Transverse colon (tissue), 4 donors: ENCODE results near the gene INO80E. TPM values are rescaled to one million over a fixed set of nuclear protein-coding genes. Genes with fewer than 3 reads are reported as not detected.

Source experiments
- DNase-seq: peaks from one replicate; pipeline ENCODE4 v3.0.0-alpha.2; 2019
- H3K27ac ChIP-seq, 4 donors: fragments of 200-600 bp; sonication (generic); 2 replicates each; pipeline ENCODE4 v1.5.1; 2016 to 2018; ENCODE audit warnings: inconsistent platforms in 4 of 4
- H3K27me3 ChIP-seq: fragments of 200-600 bp; sonication (generic); 2 replicates; pipeline ENCODE4 v1.5.1; 2017; ENCODE audit warnings: inconsistent platforms
- H3K36me3 ChIP-seq, 4 donors: fragments of 200-600 bp; sonication (generic); 2 replicates each; pipeline ENCODE4 v1.5.1; 2017 to 2019; ENCODE audit warnings: inconsistent platforms in 4 of 4
- H3K4me1 ChIP-seq, 4 donors: fragments of 200-600 bp; sonication (generic); 2 replicates each; pipeline ENCODE4 v1.5.1; 2017 to 2020; ENCODE audit warnings: inconsistent platforms in 4 of 4
- H3K4me3 ChIP-seq, 4 donors: fragments of 200-600 bp; sonication (generic); 1 replicate in 1 of 4; 2 replicates in 3 of 4; pipeline versions ENCODE4 v1.5.1 to v1.6.1; 2017 to 2019; ENCODE audit warnings: inconsistent platforms in 4 of 4
- H3K9me3 ChIP-seq, 2 donors: fragments of 200-600 bp; sonication (generic); 2 replicates each; pipeline ENCODE4 v1.5.1; 2017 to 2019; ENCODE audit warnings: inconsistent platforms in 2 of 2
- EP300 ChIP-seq: sonication (generic); formaldehyde crosslinking; IDR thresholded peaks from one replicate; pipeline ENCODE4 v1.6.1; 2017; ENCODE audit warnings: antibody characterized with exemption, low read depth
- POLR2A ChIP-seq: fragments of 450-650 bp; IDR thresholded peaks from one replicate; pipeline ENCODE4 v1.6.1; 2016; ENCODE audit warnings: antibody characterized with exemption, mild to moderate bottlenecking, moderate library complexity
- POLR2AphosphoS5 ChIP-seq, 3 donors: sonication (generic); formaldehyde crosslinking; IDR thresholded peaks; one replicate each; pipeline ENCODE4 v1.6.1; 2016; ENCODE audit warnings: antibody characterized with exemption in 3 of 3
- WGBS, 2 donors: methylation state at CpG; one replicate each; pipeline ENCODE4 v1.1.5; 2018; ENCODE audit warnings: low coverage in 1 of 2; 5-methylcytosine and 5-hydroxymethylcytosine counted together
- in situ Hi-C, 4 donors: fragments of 200-750 bp; cut with MboI; loops; one replicate each; pipeline versions ENCODE4 v1.15.0 to v1.15.1; 2017; ENCODE audit warnings: low sequenced_read_pairs in 3 of 4, low pct_ligation_motif_present in 1 of 4, low pct_unique_long_range_greater_than_20kb in 1 of 4
- intact Hi-C: fragments of 100-400 bp; cut with DNase I; formaldehyde crosslinking; loops from one replicate; pipeline ENCODE4 v1.15.1; 2023; ENCODE audit warnings: low total_unique reads
- total RNA-seq, 4 donors: library from RNA; depleted of rRNA; stranded (reverse); fragments of >200 nt; gene quantifications; one replicate each; pipeline ENCODE4 v1.1.0, GENCODE V29; 2016
- TF ChIP-seq, protein P1 (sequence below), 5 experiments: fragments of 200-600 bp in 3 of 5; fragments of 450-650 bp in 2 of 5; sonication (generic) in 3 of 5; IDR thresholded peaks; 1 replicate in 2 of 5; 2 replicates in 3 of 5; pipeline ENCODE4 v1.5.1; 2016 to 2017; ENCODE audit warnings: antibody characterized with exemption in 5 of 5, inconsistent platforms in 3 of 5, mild to moderate bottlenecking in 2 of 5, moderate library complexity in 1 of 5

Gene INO80E
- total RNA-seq, 4 donors from 2014 or later, result 65.6 to 94.3 (median 73.0) TPM

DNA sequence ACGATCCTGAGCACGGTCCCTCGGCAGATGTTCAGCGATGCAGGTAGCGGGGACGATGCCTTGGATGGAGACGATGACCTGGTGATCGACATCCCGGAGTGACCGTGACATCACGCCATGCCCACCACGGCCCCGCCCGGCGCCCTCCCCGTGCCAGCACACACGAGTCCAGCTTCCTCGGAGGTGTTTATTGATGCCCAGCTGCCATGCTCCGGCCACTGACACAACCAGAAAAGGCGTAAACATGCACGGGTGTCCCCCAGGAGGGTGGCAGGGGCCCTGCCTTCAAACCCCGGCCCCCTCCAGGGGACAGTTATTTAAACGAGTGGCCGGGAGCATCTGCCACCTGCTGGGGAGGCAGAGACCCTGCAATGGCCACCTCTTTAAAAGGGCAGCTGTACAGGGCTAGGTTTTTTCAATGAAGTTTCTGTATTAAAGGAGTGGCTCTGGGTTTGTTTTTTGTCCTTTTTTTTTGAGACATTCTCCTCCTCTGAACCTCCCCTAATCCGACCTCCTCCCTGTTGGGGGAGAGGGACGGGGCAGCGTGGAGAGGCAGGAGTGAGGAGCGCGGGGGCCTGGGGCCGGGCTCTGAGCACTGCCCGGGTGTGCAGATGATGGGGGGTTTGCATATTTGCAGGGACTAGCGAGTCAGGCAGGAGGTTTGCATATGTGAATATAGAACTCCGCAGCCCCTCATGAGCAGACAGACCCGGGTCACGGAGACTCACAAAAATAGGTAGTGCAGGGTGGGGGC is 9.5 kb downstream of the INO80E start:
- intact Hi-C loops (no loop called here), in situ Hi-C loops (loop anchor here in 2 of 4 donors (25.0 kb wide), 2 partner anchors 143 to 318 kb away; partner anchors contain the start of genes CDIPT (in 2 of the 2) and QPRT (in 1 of the 2))
- 61% methylated on average over 17 of the region's 35 CpGs; no CpG with 5 or more reads in 1 of the 2 donors for WGBS, 2 donors
- DNase-seq, result peak; percentile 37
- Histone ChIP-seq H3K4me3 (no peak overlapping the region), H3K9me3 (no peaks in the 10 kb centered on the region), H3K36me3 (no peaks in the 10 kb centered on the region), H3K4me1 (peaks cover 3 to 14% (median 11%) of the 10 kb centered on the region in 4 donors), H3K27me3 (peaks cover 20% of the 10 kb centered on the region), H3K27ac (no peak overlapping the region)
- no peak for TF ChIP-seq EP300
- TF ChIP-seq POLR2AphosphoS5 (IDR thresholded peaks at IDR 0.05), result peak in 1 of 3 donors; percentile 5
- no peak for TF ChIP-seq POLR2A
- TF ChIP-seq, protein P1, sequence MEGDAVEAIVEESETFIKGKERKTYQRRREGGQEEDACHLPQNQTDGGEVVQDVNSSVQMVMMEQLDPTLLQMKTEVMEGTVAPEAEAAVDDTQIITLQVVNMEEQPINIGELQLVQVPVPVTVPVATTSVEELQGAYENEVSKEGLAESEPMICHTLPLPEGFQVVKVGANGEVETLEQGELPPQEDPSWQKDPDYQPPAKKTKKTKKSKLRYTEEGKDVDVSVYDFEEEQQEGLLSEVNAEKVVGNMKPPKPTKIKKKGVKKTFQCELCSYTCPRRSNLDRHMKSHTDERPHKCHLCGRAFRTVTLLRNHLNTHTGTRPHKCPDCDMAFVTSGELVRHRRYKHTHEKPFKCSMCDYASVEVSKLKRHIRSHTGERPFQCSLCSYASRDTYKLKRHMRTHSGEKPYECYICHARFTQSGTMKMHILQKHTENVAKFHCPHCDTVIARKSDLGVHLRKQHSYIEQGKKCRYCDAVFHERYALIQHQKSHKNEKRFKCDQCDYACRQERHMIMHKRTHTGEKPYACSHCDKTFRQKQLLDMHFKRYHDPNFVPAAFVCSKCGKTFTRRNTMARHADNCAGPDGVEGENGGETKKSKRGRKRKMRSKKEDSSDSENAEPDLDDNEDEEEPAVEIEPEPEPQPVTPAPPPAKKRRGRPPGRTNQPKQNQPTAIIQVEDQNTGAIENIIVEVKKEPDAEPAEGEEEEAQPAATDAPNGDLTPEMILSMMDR (IDR thresholded peaks at IDR 0.05), result peak; percentile 83 to 87 (median 85)

DNA sequence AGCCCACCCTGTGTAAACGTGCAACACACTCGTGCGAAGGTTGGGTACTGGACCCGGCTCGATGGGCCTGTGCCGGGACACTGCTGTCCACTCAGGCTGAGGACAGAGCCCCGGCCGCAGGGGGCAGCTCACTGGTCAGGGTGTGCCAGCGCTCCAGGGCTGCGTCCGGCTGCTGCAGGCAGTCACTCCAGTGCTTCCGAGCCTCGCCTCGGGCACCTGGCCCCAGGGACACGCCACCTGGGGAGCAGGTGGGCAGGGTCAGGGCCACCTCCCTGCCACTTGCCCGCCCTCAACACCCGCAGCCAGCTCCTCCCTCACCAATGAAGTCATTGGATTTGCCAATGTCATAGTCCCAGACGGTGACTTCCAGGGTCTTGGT is 10.0 kb downstream of the INO80E start:
- intact Hi-C loops, result no loop called here
- Histone ChIP-seq H3K36me3 (no peaks in the 10 kb centered on the region), H3K4me3 (no peak overlapping the region)

DNA sequence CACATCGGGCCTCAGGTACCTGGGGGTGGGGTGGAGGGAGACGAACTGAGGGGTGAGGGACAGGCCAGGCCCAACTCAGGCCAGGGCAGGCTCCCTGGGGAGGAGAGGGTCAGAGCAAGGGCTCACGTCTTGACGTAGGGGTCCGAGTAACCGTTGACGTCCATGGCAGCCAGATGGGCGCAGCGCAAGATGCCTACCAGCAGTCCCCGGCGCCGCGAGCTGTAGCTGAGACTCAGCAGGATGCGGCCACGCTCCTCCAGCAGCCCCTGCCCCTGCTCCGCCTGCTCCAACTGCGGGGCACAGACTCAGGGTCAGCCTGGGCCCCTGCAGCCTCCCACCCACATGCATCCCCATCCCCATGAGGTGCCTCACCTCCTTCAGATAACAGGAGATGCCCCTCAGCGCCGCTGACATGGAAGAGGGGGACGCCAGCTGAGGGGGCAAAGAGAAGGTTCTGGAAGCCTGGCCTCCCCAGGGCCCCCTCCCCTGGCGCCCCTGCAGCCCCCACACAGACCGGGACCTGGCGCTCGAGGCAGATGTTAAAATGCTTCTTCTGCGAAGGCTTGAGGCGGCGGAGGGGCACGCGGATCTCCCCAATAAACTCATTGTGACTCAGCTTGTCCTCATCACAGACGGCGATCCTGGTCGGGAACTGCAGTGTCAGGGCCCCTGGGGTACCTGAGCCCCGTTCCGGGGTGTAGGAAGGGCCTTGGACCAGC is 10.8 kb downstream of the INO80E start:
- in situ Hi-C loops, result loop anchor here in 2 of 4 donors (25.0 kb wide), 2 partner anchors 145 to 320 kb away; partner anchors contain the start of genes CDIPT (in 2 of the 2) and QPRT (in 1 of the 2)
- 85% methylated on average over 34 of the region's 34 CpGs; no CpG with 5 or more reads in 1 of the 2 donors for WGBS, 2 donors

More for the DNA sequence above, 10.0 kb downstream of the INO80E start:
- TF ChIP-seq POLR2AphosphoS5 (IDR thresholded peaks at IDR 0.05) (no peak), POLR2A (no peak), EP300 (no peak)
- TF ChIP-seq, protein P1 (IDR thresholded peaks at IDR 0.05), result no peak
- Histone ChIP-seq H3K9me3 (no peaks in the 10 kb centered on the region), H3K27me3 (peaks cover 25% of the 10 kb centered on the region), H3K4me1 (peaks cover 8 to 20% (median 17%) of the 10 kb centered on the region in 4 donors), H3K27ac (no peak overlapping the region)
- WGBS, 2 donors, result 56 to 83% methylated on average over 1 to 18 of the region's 18 CpGs
- no peak for DNase-seq
- in situ Hi-C loops, result loop anchor here in 2 of 4 donors (25.0 kb wide), 2 partner anchors 144 to 319 kb away; partner anchors contain the start of genes CDIPT (in 2 of the 2) and QPRT (in 1 of the 2)

More for the DNA sequence above, 10.8 kb downstream of the INO80E start:
- TF ChIP-seq POLR2AphosphoS5 (IDR thresholded peaks at IDR 0.05) (no peak), POLR2A (no peak), EP300 (no peak)
- TF ChIP-seq, protein P1 (IDR thresholded peaks at IDR 0.05), result no peak
- no peak overlapping the region for H3K27ac ChIP-seq
- no peak for DNase-seq
- peaks cover 33% of the 10 kb centered on the region for H3K27me3 ChIP-seq
- intact Hi-C loops, result no loop called here
- peaks cover 8 to 27% (median 23%) of the 10 kb centered on the region in 4 donors for H3K4me1 ChIP-seq
- no peaks in the 10 kb centered on the region for H3K9me3 ChIP-seq
- no peaks in the 10 kb centered on the region for H3K36me3 ChIP-seq
- no peak overlapping the region for H3K4me3 ChIP-seq
